Smooth muscle cell (in vitro differentiated cells): ENCODE measurements around the gene PPP2R2B. TPM values are rescaled to one million over a fixed set of nuclear protein-coding genes. Genes with fewer than 3 reads are reported as not detected.

Source experiments
- DNase-seq: peaks from one replicate; lab custom pipeline; 2025; ENCODE audit not compliant: unreplicated experiment; lab: John Stamatoyannopoulos, UW
- H2AFZ ChIP-seq: fragments of 200-600 bp; sonication (generic); 2 replicates; pipeline ENCODE4 v1.6.0; 2016; ENCODE audit warnings: antibody characterized with exemption, low read depth, mild to moderate bottlenecking
- H3F3A ChIP-seq: fragments of 200-600 bp; sonication (generic); 2 replicates; pipeline ENCODE4 v1.6.0; 2017; ENCODE audit warnings: antibody characterized with exemption, low read depth
- H3K27ac ChIP-seq: fragments of 200-600 bp; sonication (generic); 2 replicates; pipeline ENCODE4 v1.5.1; 2016; ENCODE audit warnings: low read depth, mild to moderate bottlenecking
- H3K27me3 ChIP-seq: fragments of 200-600 bp; sonication (generic); 2 replicates; pipeline ENCODE4 v1.6.1; 2016; ENCODE audit warnings: low read depth, mild to moderate bottlenecking
- H3K36me3 ChIP-seq: fragments of 200-600 bp; sonication (generic); 2 replicates; pipeline ENCODE4 v1.5.1; 2016; ENCODE audit warnings: low read depth
- H3K4me1 ChIP-seq: fragments of 200-600 bp; sonication (generic); 2 replicates; pipeline ENCODE4 v1.5.1; 2016; ENCODE audit warnings: low read depth
- H3K4me2 ChIP-seq: fragments of 200-600 bp; sonication (generic); 2 replicates; pipeline ENCODE4 v1.6.0; 2016; ENCODE audit warnings: mild to moderate bottlenecking
- H3K4me3 ChIP-seq: fragments of 200-600 bp; sonication (generic); 2 replicates; pipeline ENCODE4 v1.5.1; 2016; ENCODE audit warnings: mild to moderate bottlenecking
- H3K79me2 ChIP-seq: fragments of 200-600 bp; sonication (generic); 2 replicates; pipeline ENCODE4 v1.6.0; 2016; ENCODE audit warnings: low read depth, mild to moderate bottlenecking
- H3K9ac ChIP-seq: fragments of 200-600 bp; sonication (generic); 2 replicates; pipeline ENCODE4 v1.6.0; 2016; ENCODE audit warnings: low read depth
- H3K9me3 ChIP-seq: fragments of 200-600 bp; sonication (generic); replicated peaks from 2 replicates; pipeline ENCODE4 v1.5.1; 2016; ENCODE audit warnings: low read depth
- H4K20me1 ChIP-seq: fragments of 200-600 bp; sonication (generic); 2 replicates; pipeline ENCODE4 v1.6.0; 2016; ENCODE audit warnings: low read depth
- CTCF ChIP-seq: fragments of 200-600 bp; sonication (generic); IDR thresholded peaks from 2 replicates; pipeline ENCODE4 v1.5.1; 2017; ENCODE audit warnings: borderline replicate concordance, mild to moderate bottlenecking, antibody characterized with exemption; ENCODE audit not compliant: insufficient read depth, poor library complexity, severe bottlenecking
- WGBS: methylation state at CpG from one replicate; pipeline ENCODE4 v1.1.7; 2016; ENCODE audit warnings: low lambda C conversion rate; 5-methylcytosine and 5-hydroxymethylcytosine counted together
- polyA plus RNA-seq: library from polyadenylated mRNA; unstranded; fragments of >200 nt; fragmentation: Nextera tagmentation; extraction: Ambion mirVana; gene quantifications from 2 replicates; pipeline ENCODE4 v1.2.1, GENCODE V29; 2016
- total RNA-seq: library from RNA; depleted of rRNA; stranded (reverse); fragments of >200 nt; gene quantifications from 2 replicates; pipeline ENCODE4 v1.2.3, GENCODE V29; 2014

Gene PPP2R2B
- total and polyA plus RNA-seq, 2 experiments from 2014 or later: 0.89 to 2.2 TPM

- Histone ChIP-seq H2AFZ (no peak overlapping the region), H3K9ac (no peak overlapping the region), H3F3A (no peaks in the 10 kb centered on the region), H3K9me3 (no peaks in the 10 kb centered on the region), H3K4me3 (no peak overlapping the region), H3K27ac (no peak overlapping the region), H3K4me1 (no peaks in the 10 kb centered on the region), H4K20me1 (no peaks in the 10 kb centered on the region), H3K4me2 (no peak overlapping the region), H3K36me3 (no peaks in the 10 kb centered on the region), H3K27me3 (no peaks in the 10 kb centered on the region), H3K79me2 (no peaks in the 10 kb centered on the region)
- DNase-seq: no peak
- whole genome bisulfite sequencing: 87% methylated on average over 1 of the region's 1 CpG
- TF ChIP-seq CTCF: no peak
These were observed 303.8 kb downstream of the PPP2R2B start for GRCh38 chr5:146574713-146575112.

- TF ChIP-seq CTCF: no peak
These were observed 310.4 kb downstream of the PPP2R2B start for GRCh38 chr5:146568161-146568560.

DNA sequence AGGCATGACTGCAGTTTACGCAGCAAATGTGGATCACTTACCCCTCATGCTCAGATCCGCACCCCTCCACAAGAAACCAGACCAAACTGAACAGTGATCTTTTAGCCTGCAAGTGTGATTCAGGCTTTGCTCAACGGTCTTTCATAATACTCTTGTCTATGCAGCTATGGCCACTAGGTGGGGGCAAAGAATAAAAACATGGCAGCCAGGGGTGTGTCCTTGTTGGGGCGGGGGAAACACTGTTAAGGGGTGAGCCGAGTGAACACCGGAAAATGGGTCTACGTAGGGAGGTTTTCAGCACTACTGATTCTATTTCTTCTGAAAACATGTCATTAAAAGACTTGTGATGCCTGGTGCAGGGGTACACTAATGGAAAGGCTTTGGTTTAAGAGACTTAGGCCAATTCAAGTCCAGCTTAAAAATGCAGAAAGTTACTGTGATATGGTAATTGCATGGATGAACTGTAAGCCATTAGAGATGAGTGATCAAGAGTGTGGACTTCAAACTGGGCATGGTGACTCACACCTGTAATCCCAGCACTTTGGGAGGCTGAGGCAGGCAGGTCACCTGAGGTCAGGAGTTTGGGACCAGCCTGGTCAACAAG, 312.7 kb downstream of the PPP2R2B start:
- Histone ChIP-seq H3K27me3 (no peaks in the 10 kb centered on the region), H4K20me1 (no peaks in the 10 kb centered on the region), H3K4me1 (no peaks in the 10 kb centered on the region), H3K36me3 (no peaks in the 10 kb centered on the region), H3K27ac (no peak overlapping the region), H3K4me3 (no peak overlapping the region), H3K9ac (no peak overlapping the region), H2AFZ (no peak overlapping the region), H3K9me3 (no peaks in the 10 kb centered on the region), H3F3A (no peaks in the 10 kb centered on the region), H3K79me2 (no peaks in the 10 kb centered on the region), H3K4me2 (no peak overlapping the region)
- TF ChIP-seq CTCF: peak; percentile 55
- DNase-seq: no peak
- 33% methylated on average over 7 of the region's 7 CpGs for WGBS

More at GRCh38 chr5:146568161-146568560, 310.4 kb downstream of the PPP2R2B start:
- WGBS: 87% methylated on average over 2 of the region's 2 CpGs
- H3K4me1 ChIP-seq: no peaks in the 10 kb centered on the region
- no peaks in the 10 kb centered on the region for H3K27me3 ChIP-seq
- H2AFZ ChIP-seq: no peak overlapping the region
- no peak overlapping the region for H3K4me3 ChIP-seq
- H4K20me1 ChIP-seq: no peaks in the 10 kb centered on the region
- H3K27ac ChIP-seq: no peak overlapping the region
- H3K36me3 ChIP-seq: no peaks in the 10 kb centered on the region
- no peak overlapping the region for H3K4me2 ChIP-seq
- no peaks in the 10 kb centered on the region for H3K79me2 ChIP-seq
- no peaks in the 10 kb centered on the region for H3F3A ChIP-seq
- no peak for DNase-seq
- no peak overlapping the region for H3K9ac ChIP-seq
- H3K9me3 ChIP-seq: no peaks in the 10 kb centered on the region

- Histone ChIP-seq H3K79me2 (no peaks in the 10 kb centered on the region), H3K4me1 (peaks cover 7% of the 10 kb centered on the region), H2AFZ (peak overlapping the region; percentile 27), H3K9ac (no peak overlapping the region), H3K4me3 (no peak overlapping the region), H3K27me3 (no peaks in the 10 kb centered on the region), H3K4me2 (no peak overlapping the region), H3K27ac (peak overlapping the region; percentile 5), H4K20me1 (no peaks in the 10 kb centered on the region), H3K36me3 (no peaks in the 10 kb centered on the region), H3F3A (no peaks in the 10 kb centered on the region), H3K9me3 (no peaks in the 10 kb centered on the region)
- TF ChIP-seq CTCF: no peak
- DNase-seq: no peak
- WGBS: 48% methylated on average over 2 of the region's 2 CpGs
These were observed 314.4 kb downstream of the PPP2R2B start for GRCh38 chr5:146564007-146564762.
